ENCODE results near the gene DISC1. TPM values are rescaled to one million over a fixed set of nuclear protein-coding genes. Genes with fewer than 3 reads are reported as not detected.

The DISC1 gene
- total RNA-seq, 1 donor from 2014 or later: 12.3 TPM

DNA sequence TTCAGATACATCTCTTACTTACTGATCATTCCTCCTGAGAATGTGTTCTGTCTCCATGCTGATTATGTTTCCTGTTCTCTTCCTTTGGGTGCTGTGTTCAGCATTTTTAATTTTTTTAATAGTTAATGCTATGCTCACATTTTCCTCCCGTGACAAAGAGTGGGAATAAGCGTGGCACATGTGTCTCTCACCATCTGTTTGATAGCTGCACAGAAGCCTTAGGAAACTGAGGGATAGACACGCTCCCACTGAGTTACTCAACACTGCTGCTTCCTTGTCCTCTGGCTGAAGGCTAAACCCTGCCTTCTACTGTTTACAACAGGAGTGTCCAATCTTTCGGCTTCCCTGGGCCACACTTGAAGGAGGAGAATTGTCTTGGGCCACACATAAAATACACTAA is 264.2 kb downstream of the DISC1 start:
- H3K4me1 ChIP-seq: no peaks in the 10 kb centered on the region
- intact Hi-C loops (cut with DNase I): no loop called here
- H3K36me3 ChIP-seq: no peaks in the 10 kb centered on the region
- H3K9me3 ChIP-seq: no peaks in the 10 kb centered on the region
- no peaks in the 10 kb centered on the region for H3K27me3 ChIP-seq
- TF ChIP-seq CTCF (IDR thresholded peaks at IDR 0.05) (no peak), POLR2AphosphoS5 (IDR thresholded peaks at IDR 0.05; ENCODE audit: insufficient read depth in 1 of 2, low read depth in 1 of 2) (no peak), POLR2A (IDR thresholded peaks at IDR 0.05) (no peak)
- no peak for DNase-seq (ENCODE audit: extremely low spot score in 2 of 2)
- no peak overlapping the region for H3K4me3 ChIP-seq
- H3K27ac ChIP-seq: no peak overlapping the region

DNA sequence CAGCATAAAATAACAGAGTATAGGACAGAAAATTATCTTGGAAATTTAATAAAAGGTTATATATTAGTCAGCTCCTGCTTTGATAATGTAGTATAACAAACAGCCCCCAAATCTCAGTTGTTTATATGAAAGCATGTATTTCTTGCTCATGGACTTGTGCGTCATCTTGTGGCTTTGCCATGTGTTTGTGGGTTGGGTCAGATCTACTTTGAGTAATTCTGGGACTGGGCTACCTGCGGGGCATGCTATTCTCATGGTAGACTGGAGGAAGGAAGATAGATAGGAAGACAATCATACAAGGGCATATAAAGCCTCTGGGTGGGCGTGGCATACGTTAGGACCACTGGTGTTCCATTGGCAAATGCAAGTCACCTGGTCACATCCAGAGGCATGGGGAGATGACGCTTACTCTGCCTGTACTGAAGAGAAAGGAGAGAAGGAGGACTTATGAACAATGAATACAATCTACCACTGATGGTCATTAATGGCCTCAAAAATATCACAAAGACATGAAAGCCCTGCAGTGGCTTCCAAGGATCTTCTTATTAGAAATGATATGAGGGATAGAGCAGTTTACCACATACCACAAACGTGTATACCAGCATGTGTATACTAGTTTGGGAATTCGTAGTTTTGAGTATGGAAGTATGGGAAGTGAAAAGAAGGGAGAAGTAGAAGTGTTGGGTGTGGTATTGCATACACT is 267.0 kb downstream of the DISC1 start:
- H3K36me3 ChIP-seq: no peaks in the 10 kb centered on the region
- intact Hi-C loops (cut with DNase I): no loop called here
- TF ChIP-seq POLR2AphosphoS5 (IDR thresholded peaks at IDR 0.05; ENCODE audit: insufficient read depth in 1 of 2, low read depth in 1 of 2) (no peak), CTCF (IDR thresholded peaks at IDR 0.05) (no peak), POLR2A (IDR thresholded peaks at IDR 0.05) (no peak)
- H3K4me1 ChIP-seq: no peaks in the 10 kb centered on the region
- no peak for DNase-seq (ENCODE audit: extremely low spot score in 2 of 2)
- no peaks in the 10 kb centered on the region for H3K9me3 ChIP-seq
- no peak overlapping the region for H3K4me3 ChIP-seq
- no peaks in the 10 kb centered on the region for H3K27me3 ChIP-seq
- H3K27ac ChIP-seq: no peak overlapping the region

DNA sequence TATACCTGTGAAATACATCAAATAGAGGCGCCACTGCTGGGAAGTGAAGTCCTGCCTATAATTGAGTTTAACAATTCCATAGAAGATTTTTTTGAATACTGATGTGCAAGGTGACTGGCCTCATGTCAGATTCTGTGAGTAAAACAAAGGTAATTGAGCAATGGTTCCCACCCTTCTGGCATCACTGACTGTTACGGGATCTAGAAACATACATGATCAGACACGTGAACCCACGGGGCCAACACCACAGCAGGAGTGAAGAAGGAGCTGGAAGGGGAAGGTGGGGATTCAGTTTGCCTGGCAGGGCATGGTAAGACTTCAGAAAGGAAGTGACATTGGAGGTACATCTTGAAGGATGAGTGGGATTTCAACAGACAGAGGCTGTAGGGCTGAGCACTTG is 270.2 kb downstream of the DISC1 start:
- no peaks in the 10 kb centered on the region for H3K36me3 ChIP-seq
- no peak overlapping the region for H3K4me3 ChIP-seq
- intact Hi-C loops (cut with DNase I): no loop called here
- H3K9me3 ChIP-seq: no peaks in the 10 kb centered on the region
- no peak for TF ChIP-seq POLR2A (IDR thresholded peaks at IDR 0.05)
- TF ChIP-seq CTCF (IDR thresholded peaks at IDR 0.05): no peak
- peak in 1 of 2 donors; percentile 48 for TF ChIP-seq POLR2AphosphoS5 (IDR thresholded peaks at IDR 0.05; ENCODE audit: insufficient read depth in 1 of 2, low read depth in 1 of 2)
- no peak overlapping the region for H3K27ac ChIP-seq
- DNase-seq (ENCODE audit: extremely low spot score in 2 of 2): no peak
- no peaks in the 10 kb centered on the region for H3K27me3 ChIP-seq
- H3K4me1 ChIP-seq: no peaks in the 10 kb centered on the region

DNA sequence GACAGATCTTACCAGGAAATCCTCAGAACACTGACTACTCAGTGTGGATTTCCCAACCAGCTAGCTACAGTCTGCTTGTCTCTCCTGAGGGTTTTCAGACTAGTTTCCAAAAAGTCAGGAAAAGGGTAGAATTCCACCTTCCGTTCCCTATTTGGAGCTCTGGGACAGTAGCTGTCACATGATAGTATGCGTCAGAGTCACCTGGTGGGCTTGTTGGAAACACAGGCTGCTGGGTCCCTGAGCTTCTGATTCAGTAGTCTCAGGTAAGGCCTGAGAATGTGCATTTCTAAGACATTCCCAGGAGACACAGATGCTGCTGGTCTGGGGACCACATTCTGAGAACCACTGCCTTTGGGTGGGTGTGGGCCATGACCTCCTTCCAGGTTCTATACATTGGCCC is 272.5 kb downstream of the DISC1 start:
- Histone ChIP-seq H3K9me3 (no peaks in the 10 kb centered on the region), H3K36me3 (no peaks in the 10 kb centered on the region), H3K27ac (no peak overlapping the region), H3K4me1 (no peaks in the 10 kb centered on the region), H3K4me3 (no peak overlapping the region), H3K27me3 (no peaks in the 10 kb centered on the region)
- no peak for DNase-seq (ENCODE audit: extremely low spot score in 2 of 2)
- TF ChIP-seq POLR2AphosphoS5 (IDR thresholded peaks at IDR 0.05; ENCODE audit: insufficient read depth in 1 of 2, low read depth in 1 of 2): no peak
- no peak for TF ChIP-seq POLR2A (IDR thresholded peaks at IDR 0.05)
- TF ChIP-seq CTCF (IDR thresholded peaks at IDR 0.05): no peak
- intact Hi-C loops (cut with DNase I): no loop called here

- Histone ChIP-seq H3K9me3 (no peaks in the 10 kb centered on the region), H3K4me1 (no peaks in the 10 kb centered on the region), H3K4me3 (no peak overlapping the region), H3K36me3 (no peaks in the 10 kb centered on the region), H3K27ac (no peak overlapping the region), H3K27me3 (no peaks in the 10 kb centered on the region)
- TF ChIP-seq POLR2A (IDR thresholded peaks at IDR 0.05) (no peak), POLR2AphosphoS5 (IDR thresholded peaks at IDR 0.05; ENCODE audit: insufficient read depth in 1 of 2, low read depth in 1 of 2) (no peak), CTCF (IDR thresholded peaks at IDR 0.05) (no peak)
- no peak for DNase-seq (ENCODE audit: extremely low spot score in 2 of 2)
- intact Hi-C loops (cut with DNase I): no loop called here
These were observed 273.3 kb downstream of the DISC1 start for GRCh38 chr1:231899713-231900435.

Data from vagina (tissue), 2 donors.